H1 (cell line): ENCODE results near the gene GJB1. TPM values are rescaled to one million over a fixed set of nuclear protein-coding genes. Genes with fewer than 3 reads are reported as not detected.

Source experiments
- CTCF ChIA-PET: fragments of 300-600 bp; sonication (Branson Sonifier 250); formaldehyde crosslinking; loops from one replicate; lab custom pipeline; 2021; ENCODE audit not compliant: partially characterized antibody; lab: Charles Lee
- POLR2A ChIA-PET: fragments of 300-600 bp; sonication (Branson Sonifier 250); formaldehyde crosslinking; loops from one replicate; lab custom pipeline; 2021; ENCODE audit warnings: inconsistent platforms; ENCODE audit not compliant: partially characterized antibody; lab: Charles Lee
- DNase-seq, 2 experiments: peaks; one replicate each; pipeline versions ENCODE4 v3.0.0 to v3.0.0-alpha.2; 2010 to 2022; ENCODE audit warnings: low spot score in 2 of 2, low read depth in 1 of 2, mixed read lengths in 1 of 2
- FAIRE-seq: peaks from 2 replicates; lab custom pipeline; 2011; peaks lifted over from hg19 to GRCh38; lab: Jason Lieb, UNC
- H2AFZ ChIP-seq: 2 replicates; pipeline ENCODE4 v1.8.1; 2012; ENCODE audit warnings: low read length, inconsistent platforms
- H2AK5ac ChIP-seq: 2 replicates; pipeline ENCODE4 v1.6.1; 2013; ENCODE audit warnings: low read depth, low read length
- H2BK120ac ChIP-seq: replicated peaks from 2 replicates; pipeline ENCODE3; 2013; ENCODE audit warnings: low read depth, low read length, inconsistent platforms
- H2BK12ac ChIP-seq: 2 replicates; pipeline ENCODE4 v1.6.1; 2013; ENCODE audit warnings: low read depth, low read length
- H2BK15ac ChIP-seq: 2 replicates; pipeline ENCODE4 v1.6.1; 2013; ENCODE audit warnings: low read length
- H2BK20ac ChIP-seq: 2 replicates; pipeline ENCODE4 v1.6.1; 2013; ENCODE audit warnings: low read length
- H2BK5ac ChIP-seq: 2 replicates; pipeline ENCODE4 v1.6.1; 2013; ENCODE audit warnings: low read depth, low read length
- H3K14ac ChIP-seq: 2 replicates; pipeline ENCODE4 v1.6.1; 2013; ENCODE audit warnings: inconsistent platforms; ENCODE audit not compliant: insufficient read length
- H3K18ac ChIP-seq: 2 replicates; pipeline ENCODE4 v1.6.1; 2013; ENCODE audit warnings: low read length; ENCODE audit errors: extremely low read depth
- H3K23ac ChIP-seq: 2 replicates; pipeline ENCODE4 v1.6.1; 2013; ENCODE audit warnings: inconsistent platforms; ENCODE audit not compliant: insufficient read length
- H3K23me2 ChIP-seq: 2 replicates; pipeline ENCODE4 v1.6.1; 2013; ENCODE audit warnings: low read depth, low read length
- H3K27ac ChIP-seq: 2 replicates; pipeline ENCODE4 v1.6.1; 2011; ENCODE audit warnings: low read depth, low read length, inconsistent platforms
- H3K27me3 ChIP-seq, 4 experiments: replicated peaks in 1 of 4; 1 replicate in 1 of 4; 2 replicates in 3 of 4; pipeline versions ENCODE4 v1.6.1 to v1.8.1; 2011 to 2013; ENCODE audit warnings: low read length in 3 of 4, mild to moderate bottlenecking in 3 of 4, inconsistent platforms in 2 of 4, mixed read lengths in 2 of 4, moderate library complexity in 1 of 4; ENCODE audit not compliant: control insufficient read depth in 3 of 4, insufficient read depth in 3 of 4; ENCODE audit errors: extremely low read depth in 1 of 4
- H3K36me3 ChIP-seq, 4 experiments: 2 replicates each; pipeline versions ENCODE4 v1.6.1 to v1.8.1; 2011 to 2013; ENCODE audit warnings: mild to moderate bottlenecking in 4 of 4, low read length in 3 of 4, moderate library complexity in 2 of 4, control low read depth in 1 of 4, inconsistent platforms in 1 of 4; ENCODE audit not compliant: insufficient read depth in 4 of 4, control insufficient read depth in 2 of 4
- H3K4ac ChIP-seq: replicated peaks from 2 replicates; pipeline ENCODE3; 2013; ENCODE audit warnings: low read length, low read depth, mixed read lengths, inconsistent platforms; ENCODE audit not compliant: insufficient read length
- H3K4me1 ChIP-seq, 4 experiments: replicated peaks in 1 of 4; 1 replicate in 1 of 4; 2 replicates in 3 of 4; pipeline versions ENCODE4 v1.6.1 to v1.8.1; 2011 to 2013; ENCODE audit warnings: low read length in 3 of 4, inconsistent platforms in 2 of 4, mixed read lengths in 1 of 4; ENCODE audit not compliant: insufficient read depth in 4 of 4, control insufficient read depth in 3 of 4
- H3K4me2 ChIP-seq, 2 experiments: 2 replicates each; pipeline versions ENCODE4 v1.6.1 to v1.8.1; 2011 to 2013; ENCODE audit warnings: low read depth in 2 of 2, low read length in 2 of 2, control low read depth in 1 of 2, inconsistent platforms in 1 of 2, mild to moderate bottlenecking in 1 of 2; ENCODE audit not compliant: insufficient read depth in 1 of 2
- H3K4me3 ChIP-seq, 4 experiments: fragments of 200-600, 300-600 bp in 1 of 4; sonication (generic), shearing (Covaris generic), sonication (Bioruptor Twin) in 1 of 4; 2 replicates each; pipeline versions ENCODE4 v1.5.1 to v1.8.1; 2011 to 2016; ENCODE audit warnings: low read length in 4 of 4, low read depth in 3 of 4, control low read depth in 2 of 4, inconsistent platforms in 2 of 4, mild to moderate bottlenecking in 2 of 4, mixed read lengths in 1 of 4, moderate library complexity in 1 of 4; ENCODE audit not compliant: insufficient read depth in 2 of 4; ENCODE audit errors: extremely low read depth in 1 of 4
- H3K56ac ChIP-seq: replicated peaks from 2 replicates; pipeline ENCODE3; 2013; ENCODE audit warnings: low read depth, mild to moderate bottlenecking, mixed read lengths, low read length, inconsistent platforms; ENCODE audit not compliant: insufficient read length
- H3K79me1 ChIP-seq: 2 replicates; pipeline ENCODE4 v1.6.1; 2013; ENCODE audit warnings: low read depth, low read length, control low read depth
- H3K79me2 ChIP-seq, 2 experiments: 2 replicates each; pipeline versions ENCODE4 v1.6.1 to v1.8.1; 2012 to 2013; ENCODE audit warnings: low read length in 2 of 2, mild to moderate bottlenecking in 2 of 2, inconsistent platforms in 1 of 2; ENCODE audit not compliant: insufficient read depth in 2 of 2, control insufficient read depth in 1 of 2
- H3K9ac ChIP-seq, 4 experiments: replicated peaks in 1 of 4; 1 replicate in 1 of 4; 2 replicates in 3 of 4; pipeline versions ENCODE4 v1.6.1 to v1.8.1; 2011 to 2013; ENCODE audit warnings: low read depth in 3 of 4, low read length in 3 of 4, control low read depth in 2 of 4, mild to moderate bottlenecking in 2 of 4, moderate library complexity in 2 of 4, inconsistent platforms in 1 of 4; ENCODE audit errors: extremely low read depth in 1 of 4
- H3K9me3 ChIP-seq, 2 experiments: 2 replicates each; pipeline versions ENCODE4 v1.6.1 to v1.8.1; 2012 to 2013; ENCODE audit warnings: mild to moderate bottlenecking in 2 of 2, moderate library complexity in 2 of 2, control low read depth in 1 of 2, inconsistent platforms in 1 of 2, low read depth in 1 of 2, low read length in 1 of 2, mixed read lengths in 1 of 2; ENCODE audit not compliant: insufficient read depth in 2 of 2
- H4K20me1 ChIP-seq, 2 experiments: replicated peaks in 1 of 2; 2 replicates each; pipeline versions ENCODE3 to v1.8.1; 2011 to 2013; ENCODE audit warnings: inconsistent platforms in 2 of 2, low read length in 2 of 2, mild to moderate bottlenecking in 1 of 2; ENCODE audit not compliant: insufficient read depth in 2 of 2, control insufficient read depth in 1 of 2
- H4K5ac ChIP-seq: 2 replicates; pipeline ENCODE4 v1.6.1; 2013; ENCODE audit warnings: low read length, low read depth, mixed read lengths, inconsistent platforms; ENCODE audit not compliant: insufficient read length
- H4K8ac ChIP-seq: 2 replicates; pipeline ENCODE4 v1.8.0; 2013; ENCODE audit warnings: mild to moderate bottlenecking, moderate library complexity, low read length, inconsistent platforms; ENCODE audit not compliant: insufficient read depth; ENCODE audit errors: extremely low read depth
- H4K91ac ChIP-seq: replicated peaks from 2 replicates; pipeline ENCODE3; 2013; ENCODE audit warnings: low read length, mixed read lengths, inconsistent platforms; ENCODE audit not compliant: insufficient read length
- BACH1 ChIP-seq: IDR thresholded peaks from 2 replicates; pipeline ENCODE4 v1.6.1; 2012; ENCODE audit warnings: low read length, improper control_type of control experiment
- CHD1 ChIP-seq: IDR thresholded peaks from 2 replicates; pipeline ENCODE4 v1.6.1; 2012; ENCODE audit warnings: low read depth, low read length, improper control_type of control experiment
- CTBP2 ChIP-seq: IDR thresholded peaks from 2 replicates; pipeline ENCODE4 v1.7.0; 2011; ENCODE audit warnings: borderline replicate concordance, mild to moderate bottlenecking, moderate library complexity, mixed read lengths, low read length; ENCODE audit not compliant: insufficient read depth, insufficient read length
- E2F6 ChIP-seq: IDR thresholded peaks from 2 replicates; pipeline ENCODE4 v1.6.1; 2012; ENCODE audit warnings: inconsistent platforms
- EZH2 ChIP-seq: fragments of 200-600 bp; sonication (generic); IDR thresholded peaks from 2 replicates; pipeline ENCODE4 v1.7.1; 2012; ENCODE audit warnings: low read depth, mild to moderate bottlenecking, moderate library complexity, low read length, inconsistent platforms; ENCODE audit not compliant: severe bottlenecking
- JUND ChIP-seq: IDR thresholded peaks from 2 replicates; pipeline ENCODE4 v1.6.1; 2011; ENCODE audit warnings: mild to moderate bottlenecking, improper control_type of control experiment, low read length
- KDM1A ChIP-seq: fragments of 200-600, 300-600 bp; sonication (generic); IDR thresholded peaks from 2 replicates; pipeline ENCODE4 v1.7.1; 2016; ENCODE audit warnings: mild to moderate bottlenecking, low read length, borderline replicate concordance
- POLR2A ChIP-seq, 2 experiments: IDR thresholded peaks; 1 replicate in 1 of 2; 2 replicates in 1 of 2; pipeline ENCODE4 v1.6.1; 2011; ENCODE audit warnings: low read depth in 2 of 2, low read length in 2 of 2, mild to moderate bottlenecking in 2 of 2; ENCODE audit errors: control extremely low read depth in 1 of 2
- POLR2AphosphoS5 ChIP-seq: IDR thresholded peaks from 2 replicates; pipeline ENCODE4 v1.6.1; 2011; ENCODE audit warnings: low read depth, low read length
- SP4 ChIP-seq: IDR thresholded peaks from 2 replicates; pipeline ENCODE4 v1.6.1; 2012; ENCODE audit warnings: low read length, inconsistent platforms
- SRF ChIP-seq: IDR thresholded peaks from 2 replicates; pipeline ENCODE4 v1.6.1; 2011; ENCODE audit warnings: mild to moderate bottlenecking, low read depth, low read length, moderate library complexity
- USF2 ChIP-seq: IDR thresholded peaks from 2 replicates; pipeline ENCODE4 v1.6.1; 2011; ENCODE audit warnings: low read length, improper control_type of control experiment
- ZNF274 ChIP-seq: IDR thresholded peaks from 2 replicates; pipeline ENCODE4 v1.7.0; 2012; ENCODE audit warnings: low read length, borderline replicate concordance; ENCODE audit errors: extremely low read depth
- WGBS, 2 experiments: shearing (Covaris generic) in 1 of 2; methylation state at CpG; one replicate each; pipeline versions ENCODE4 v1.1.6 to v1.1.7; 2013 to 2015; ENCODE audit warnings: low lambda C conversion rate in 2 of 2, mixed read lengths in 2 of 2, inconsistent platforms in 1 of 2, low coverage in 1 of 2, missing lambda C conversion rate in 1 of 2; ENCODE audit not compliant: insufficient replicate concordance in 2 of 2, insufficient coverage in 1 of 2, insufficient read length in 1 of 2; ENCODE audit errors: extremely low coverage in 1 of 2, missing lambda C conversion rate in 1 of 2; 5-methylcytosine and 5-hydroxymethylcytosine counted together
- polyA plus RNA-seq, 7 experiments: library from polyadenylated mRNA; depleted of rRNA in 3 of 7; stranded (reverse) in 5 of 7; unstranded in 2 of 7; fragments of >200 nt in 5 of 7; fragments of 200-250 nt in 2 of 7; gene quantifications; 1 replicate in 5 of 7; 2 replicates in 1 of 7; 4 replicates in 1 of 7; pipeline versions ENCODE4 v1.2.1 to v1.2.3, GENCODE V29; 2011 to 2013; ENCODE audit warnings: missing spikeins in 2 of 7, mixed read lengths in 2 of 7
- total RNA-seq: library from RNA; stranded (reverse); fragmentation: NEBNext Ultra II Directional; extraction: Animal tissue kit (Norgen Biotek cat#: 25700); gene quantifications from 2 replicates; pipeline ENCODE4 v1.2.1, GENCODE V29; 2021

GJB1 gene
- total and polyA plus RNA-seq, 2 of the 8 experiments (the other 6 are each of a cell fraction or from before 2014, with no cell fraction given): 0.14 TPM; not detected in 1

- Histone ChIP-seq H3K23me2 (no peaks in the 10 kb centered on the region), H3K9ac (no peak overlapping the region), H3K4me1 (peaks cover 3 to 7% (median 5%) of the 10 kb centered on the region in 4 experiments; a peak in 4 of 7 replicates), H3K4me2 (no peak overlapping the region), H3K36me3 (no peaks in the 10 kb centered on the region), H3K4ac (no peak overlapping the region), H3K56ac (no peak overlapping the region), H4K91ac (no peak overlapping the region), H3K23ac (no peak overlapping the region), H2BK12ac (no peak overlapping the region), H4K20me1 (no peaks in the 10 kb centered on the region), H3K4me3 (no peak overlapping the region), H4K8ac (no peak overlapping the region), H2AK5ac (no peak overlapping the region), H3K79me1 (no peaks in the 10 kb centered on the region), H3K27me3 (no peaks in the 10 kb centered on the region), H3K14ac (no peak overlapping the region), H3K27ac (no peak overlapping the region), H3K9me3 (no peaks in the 10 kb centered on the region), H3K18ac (no peak overlapping the region), H2BK5ac (no peak overlapping the region), H2BK15ac (no peak overlapping the region), H3K79me2 (no peaks in the 10 kb centered on the region), H2BK120ac (no peak overlapping the region), H4K5ac (no peak overlapping the region), H2BK20ac (no peak overlapping the region), H2AFZ (no peak overlapping the region)
- FAIRE-seq (no peak), DNase-seq (no peak)
- WGBS, 2 experiments: 82% methylated on average over 4 of the region's 5 CpGs; no CpG with 5 or more reads in 1 of the 2 experiments
- ChIA-PET POLR2A (interaction anchor here (1.8 to 1.9 kb wide), 2 partner anchors 9 to 67 kb away, joined by 4 to 5 read pairs; no protein-coding TSS in a partner anchor), CTCF (interaction anchor here (0.8 kb wide), 1 partner anchor 55 kb away, joined by 4 read pairs; no protein-coding TSS in a partner anchor)
- TF ChIP-seq SRF (no peak), SP4 (no peak), POLR2A (IDR thresholded peaks at IDR 0.05; ENCODE audit: control extremely low read depth in 1 of 2, low read depth in 2 of 2, low read length in 2 of 2) (no peak), USF2 (no peak), JUND (no peak), POLR2AphosphoS5 (no peak), CHD1 (no peak), KDM1A (no peak), E2F6 (no peak), ZNF274 (no peak), EZH2 (no peak), CTBP2 (no peak), BACH1 (no peak)
These were observed 38.9 kb upstream of the GJB1 start for GRCh38 chrX:71184092-71184491.
